ENCODE data around the gene BEX1.
"Not testable (repeated sequence)": the region's sequence is repeated elsewhere in the genome, so short reads cannot be mapped to it uniquely, and the experiment has no call there.

The BEX1 gene

GRCh38 chrX:103056902-103057301 lies 7.1 kb downstream of the BEX1 start:
- DNase-seq (ENCODE audit: low read depth) = no peak
- TF ChIP-seq CTCF (IDR thresholded peaks at IDR 0.05; ENCODE audit: low read length, missing control alignments) = no peak
- no peak overlapping the region for H3K4me3 ChIP-seq (replicated peaks; ENCODE audit: low read depth, low read length)

GRCh38 chrX:103052625-103053024 lies 11.3 kb downstream of the BEX1 start:
- H3K4me3 ChIP-seq (replicated peaks; ENCODE audit: low read depth, low read length) = no peak overlapping the region
- no peak for TF ChIP-seq CTCF (IDR thresholded peaks at IDR 0.05; ENCODE audit: low read length, missing control alignments)
- DNase-seq (ENCODE audit: low read depth) = no peak

- no peak for DNase-seq (ENCODE audit: low read depth)
- TF ChIP-seq CTCF (IDR thresholded peaks at IDR 0.05; ENCODE audit: low read length, missing control alignments) = no peak
These were observed 12.6 kb downstream of the BEX1 start for GRCh38 chrX:103051260-103051789.

GRCh38 chrX:103033371-103033770 lies 30.6 kb downstream of the BEX1 start:
- H3K4me3 ChIP-seq (replicated peaks; ENCODE audit: low read depth, low read length); DNase-seq (ENCODE audit: low read depth): not testable (repeated sequence)

More at GRCh38 chrX:103051260-103051789, 12.6 kb downstream of the BEX1 start:
- no peak overlapping the region for H3K4me3 ChIP-seq (replicated peaks; ENCODE audit: low read depth, low read length)

- TF ChIP-seq CTCF (IDR thresholded peaks at IDR 0.05; ENCODE audit: low read length, missing control alignments) = no peak
- no peak for DNase-seq (ENCODE audit: low read depth)
- no peak overlapping the region for H3K4me3 ChIP-seq (replicated peaks; ENCODE audit: low read depth, low read length)
These were observed 46.4 kb downstream of the BEX1 start for GRCh38 chrX:103017542-103017941.

GRCh38 chrX:103012945-103013344 lies 51.0 kb downstream of the BEX1 start:
- DNase-seq (ENCODE audit: low read depth) = no peak
- TF ChIP-seq CTCF (IDR thresholded peaks at IDR 0.05; ENCODE audit: low read length, missing control alignments) = no peak

More at GRCh38 chrX:103012945-103013344, 51.0 kb downstream of the BEX1 start:
- no peak overlapping the region for H3K4me3 ChIP-seq (replicated peaks; ENCODE audit: low read depth, low read length)

Measured in fibroblast of pulmonary artery (primary cell).